Body of pancreas (tissue), 4 donors: Measurements from ENCODE around the gene SNRNP40. TPM values are rescaled to one million over a fixed set of nuclear protein-coding genes. Genes with fewer than 3 reads are reported as not detected.

Experiments used
- ATAC-seq: fragments of 150-250 bp; one replicate; pipeline ENCODE4 v1.9.1; 2016
- DNase-seq, 4 donors: peaks; one replicate each; pipeline ENCODE4 v3.0.0-alpha.2; 2019
- H3K27ac ChIP-seq, 4 donors: fragments of 200-600 bp; sonication (generic); 1 replicate in 3 of 4; 2 replicates in 1 of 4; pipeline versions ENCODE4 v1.5.1 to v1.6.1; 2016 to 2019; ENCODE audit warnings: mild to moderate bottlenecking in 1 of 4, mixed read lengths in 1 of 4, moderate library complexity in 1 of 4
- H3K27me3 ChIP-seq, 2 donors: fragments of 200-600 bp; sonication (generic); one replicate each; pipeline ENCODE4 v1.6.0; 2016; ENCODE audit warnings: mild to moderate bottlenecking in 1 of 2
- H3K36me3 ChIP-seq, 2 donors: fragments of 200-600 bp; sonication (generic); replicated peaks in 1 of 2; 2 replicates each; pipeline ENCODE4 v1.5.1; 2016; ENCODE audit warnings: low read depth in 2 of 2; ENCODE audit not compliant: insufficient read depth in 1 of 2
- H3K4me1 ChIP-seq: fragments of 200-600 bp; sonication (generic); one replicate; pipeline ENCODE4 v1.6.0; 2016
- H3K4me3 ChIP-seq, 2 donors: fragments of 200-600 bp; sonication (generic); 1 replicate in 1 of 2; 2 replicates in 1 of 2; pipeline ENCODE4 v1.5.1; 2016 to 2019
- H3K9me3 ChIP-seq, 3 donors: fragments of 200-600 bp; sonication (generic); 1 replicate in 2 of 3; 2 replicates in 1 of 3; pipeline ENCODE4 v1.5.1; 2016
- CTCF ChIP-seq, 7 experiments: fragments of 450-650 bp in 4 of 7; fragments of 200-600 bp in 3 of 7; sonication (generic) in 3 of 7; IDR thresholded peaks; one replicate each; pipeline ENCODE4 v1.5.1; 2016 to 2019; ENCODE audit warnings: antibody characterized with exemption in 7 of 7
- POLR2A ChIP-seq, 3 donors: fragments of 450-650 bp; IDR thresholded peaks; one replicate each; pipeline ENCODE4 v1.6.1; 2016; ENCODE audit warnings: antibody characterized with exemption in 3 of 3, mild to moderate bottlenecking in 2 of 3
- WGBS, 2 donors: methylation state at CpG; one replicate each; pipeline ENCODE4 v1.1.5; 2017; 5-methylcytosine and 5-hydroxymethylcytosine counted together
- intact Hi-C: fragments of 100-400 bp; cut with DNase I; formaldehyde crosslinking; loops from one replicate; pipeline ENCODE4 v1.15.1; 2023
- total RNA-seq, 2 donors: library from RNA; depleted of rRNA; stranded (reverse); fragments of >200 nt; gene quantifications; one replicate each; pipeline ENCODE4 v1.1.0, GENCODE V29; 2016

SNRNP40 gene
- total RNA-seq, 2 donors from 2014 or later, result 12.7 to 28.7 TPM

DNA sequence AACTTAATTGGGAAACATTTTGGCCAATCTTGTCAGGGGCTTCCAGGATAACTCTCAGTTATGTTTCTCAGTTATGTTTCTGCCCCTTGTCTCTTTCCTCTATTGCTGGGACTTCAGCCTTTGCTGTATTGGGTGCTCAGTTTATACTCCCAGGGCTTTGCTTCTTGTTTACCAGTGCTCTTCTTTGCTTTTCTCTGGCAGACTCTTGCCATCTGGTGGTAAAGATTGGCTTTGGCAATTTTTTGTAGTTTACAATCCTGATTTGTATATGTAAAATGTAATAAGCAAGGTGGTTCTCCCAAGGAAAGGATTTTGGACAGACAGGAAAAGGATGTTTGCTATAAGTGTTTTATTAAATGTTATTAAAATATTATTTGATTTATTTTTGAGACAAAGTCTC lies 38.4 kb upstream of the SNRNP40 start:
- no peak overlapping the region for H3K4me3 ChIP-seq
- DNase-seq (no peak), ATAC-seq (no peak)
- H3K27ac ChIP-seq, result no peak overlapping the region
- H3K27me3 ChIP-seq, result no peaks in the 10 kb centered on the region
- intact Hi-C loops, result no loop called here
- no peaks in the 10 kb centered on the region for H3K9me3 ChIP-seq
- H3K4me1 ChIP-seq, result no peaks in the 10 kb centered on the region
- TF ChIP-seq POLR2A (IDR thresholded peaks at IDR 0.05), result no peak
- peak in 6 of 7 experiments; percentile 26 to 51 (median 38) for TF ChIP-seq CTCF (IDR thresholded peaks at IDR 0.05)
- H3K36me3 ChIP-seq, result no peaks in the 10 kb centered on the region

DNA sequence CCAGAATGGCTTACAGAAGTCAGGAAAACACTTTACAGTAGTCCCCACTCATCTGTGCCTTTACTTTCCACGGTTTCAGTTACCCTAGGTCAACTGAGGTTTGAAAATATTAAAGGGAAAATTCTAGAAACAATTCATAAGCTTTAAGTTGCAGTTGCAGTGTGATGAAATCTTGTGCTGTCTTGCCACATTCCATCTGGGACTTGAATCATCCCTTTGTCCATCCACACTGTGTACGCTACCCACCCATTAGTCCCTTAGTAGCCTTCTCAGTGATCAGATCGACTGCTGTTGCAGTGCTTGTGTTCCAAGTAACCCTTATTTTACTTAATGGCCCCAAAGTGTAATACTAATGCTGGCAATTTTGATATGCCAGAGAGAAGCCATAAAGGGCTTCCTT lies 30.8 kb upstream of the SNRNP40 start:
- no peaks in the 10 kb centered on the region for H3K4me1 ChIP-seq
- no peaks in the 10 kb centered on the region for H3K9me3 ChIP-seq
- no peak overlapping the region for H3K27ac ChIP-seq
- H3K27me3 ChIP-seq, result no peaks in the 10 kb centered on the region
- H3K4me3 ChIP-seq, result no peak overlapping the region
- WGBS, 2 donors, result 82 to 85% methylated on average over 3 of the region's 3 CpGs
- intact Hi-C loops, result no loop called here
- TF ChIP-seq CTCF (IDR thresholded peaks at IDR 0.05), result no peak
- TF ChIP-seq POLR2A (IDR thresholded peaks at IDR 0.05), result no peak
- no peak for DNase-seq
- no peak for ATAC-seq
- no peaks in the 10 kb centered on the region for H3K36me3 ChIP-seq

DNA sequence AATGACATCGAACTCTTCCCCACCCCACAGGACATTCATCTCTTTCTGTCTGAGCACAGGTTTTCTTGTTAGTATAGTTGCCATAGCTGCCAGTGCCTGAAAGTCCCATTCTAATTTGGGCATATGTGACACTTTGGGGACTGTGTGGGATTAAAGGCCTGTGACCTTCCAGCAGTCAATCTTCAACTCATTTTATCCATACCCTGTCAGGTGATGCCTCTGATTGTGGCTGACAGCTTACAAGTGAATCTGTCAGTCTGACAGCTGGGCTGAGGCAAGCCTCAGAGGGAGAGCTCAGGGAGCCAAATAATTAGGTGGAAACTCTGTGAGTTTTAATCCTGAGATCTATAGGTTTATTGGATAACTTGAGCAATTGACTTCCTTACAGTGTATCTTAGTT lies 29.9 kb upstream of the SNRNP40 start:
- no peak overlapping the region for H3K27ac ChIP-seq
- 86% methylated on average over 1 of the region's 1 CpG for WGBS, 2 donors
- H3K27me3 ChIP-seq, result no peaks in the 10 kb centered on the region
- intact Hi-C loops, result no loop called here
- no peak for DNase-seq
- no peak overlapping the region for H3K4me3 ChIP-seq
- H3K4me1 ChIP-seq, result no peaks in the 10 kb centered on the region
- no peaks in the 10 kb centered on the region for H3K9me3 ChIP-seq
- no peak for TF ChIP-seq CTCF (IDR thresholded peaks at IDR 0.05)
- TF ChIP-seq POLR2A (IDR thresholded peaks at IDR 0.05), result no peak
- no peak for ATAC-seq
- H3K36me3 ChIP-seq, result no peaks in the 10 kb centered on the region

DNA sequence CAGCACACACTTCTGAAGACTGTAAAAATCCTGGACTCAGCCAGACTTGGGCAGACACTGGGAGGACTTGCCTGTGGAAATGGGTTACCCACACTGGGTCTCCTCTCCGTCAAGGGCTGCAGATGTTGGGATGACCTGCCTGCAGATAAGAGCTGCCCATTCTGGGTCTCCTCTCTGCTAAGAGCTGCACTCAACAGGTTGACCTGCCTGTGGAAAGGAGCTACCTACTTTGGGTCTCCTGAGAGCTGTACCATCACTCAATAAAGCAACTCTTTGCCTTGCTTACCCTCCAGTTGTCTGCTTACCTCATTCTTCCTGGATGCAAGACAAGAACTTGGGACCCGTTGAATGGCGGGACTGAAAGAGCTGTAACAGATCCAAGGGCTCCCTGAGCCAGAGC lies 28.4 kb upstream of the SNRNP40 start:
- DNase-seq (no peak), ATAC-seq (no peak)
- intact Hi-C loops, result no loop called here
- WGBS, 2 donors, result 94 to 95% methylated on average over 3 of the region's 3 CpGs
- no peaks in the 10 kb centered on the region for H3K9me3 ChIP-seq
- no peaks in the 10 kb centered on the region for H3K36me3 ChIP-seq
- TF ChIP-seq CTCF (IDR thresholded peaks at IDR 0.05) (no peak), POLR2A (IDR thresholded peaks at IDR 0.05) (no peak)
- H3K4me1 ChIP-seq, result no peaks in the 10 kb centered on the region
- H3K4me3 ChIP-seq, result no peak overlapping the region
- H3K27me3 ChIP-seq, result no peaks in the 10 kb centered on the region
- no peak overlapping the region for H3K27ac ChIP-seq

DNA sequence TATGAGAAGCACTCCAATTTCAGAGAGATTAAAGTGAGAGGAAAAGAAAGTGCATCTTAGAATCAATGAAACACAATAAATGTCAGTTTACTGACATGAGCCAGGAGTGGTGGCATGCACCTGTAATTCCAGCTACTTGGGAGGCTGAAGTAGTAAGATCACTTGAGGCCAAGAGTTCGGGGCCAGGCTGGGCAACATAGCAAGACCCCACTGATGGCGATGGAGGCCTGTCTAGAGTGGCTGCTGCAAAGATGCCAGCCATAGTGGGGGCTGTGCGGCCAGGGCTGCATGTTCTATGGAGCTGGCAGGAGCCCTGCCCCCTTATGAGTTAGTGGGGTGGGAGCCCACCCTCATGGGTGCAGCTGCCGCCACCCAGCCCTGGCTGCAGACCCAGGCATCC lies 27.5 kb upstream of the SNRNP40 start:
- intact Hi-C loops, result no loop called here
- no peak for ATAC-seq
- no peak for TF ChIP-seq POLR2A (IDR thresholded peaks at IDR 0.05)
- TF ChIP-seq CTCF (IDR thresholded peaks at IDR 0.05), result no peak
- no peaks in the 10 kb centered on the region for H3K9me3 ChIP-seq
- peaks cover 0 to 2% of the 10 kb centered on the region in 2 donors for H3K36me3 ChIP-seq
- no peaks in the 10 kb centered on the region for H3K27me3 ChIP-seq
- H3K4me3 ChIP-seq, result no peak overlapping the region
- no peak for DNase-seq
- H3K27ac ChIP-seq, result no peak overlapping the region
- H3K4me1 ChIP-seq, result no peaks in the 10 kb centered on the region
- 86 to 94% methylated on average over 3 to 4 of the region's 4 CpGs for WGBS, 2 donors
